ENCODE results near the gene ATRX.

Gene ATRX

DNA sequence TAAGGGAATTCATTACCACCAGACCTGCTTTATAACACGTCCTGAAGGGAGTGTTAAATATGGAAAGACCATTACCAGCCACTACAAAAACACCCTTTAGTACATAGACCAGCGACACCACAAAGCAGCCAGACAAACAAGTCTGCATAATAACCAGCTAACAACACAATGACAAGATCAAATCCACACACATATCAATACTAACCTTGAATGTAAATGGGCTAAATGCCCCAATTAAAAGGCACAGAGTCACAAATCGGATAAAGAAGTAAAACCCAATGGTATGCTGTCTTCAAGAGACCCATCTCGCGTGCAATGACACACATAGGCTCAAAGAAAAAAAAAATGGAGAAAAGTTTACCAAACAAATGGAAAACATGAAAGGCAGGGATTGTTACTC lies 302.0 kb downstream of the ATRX start:
- DNase-seq: no peak

DNA sequence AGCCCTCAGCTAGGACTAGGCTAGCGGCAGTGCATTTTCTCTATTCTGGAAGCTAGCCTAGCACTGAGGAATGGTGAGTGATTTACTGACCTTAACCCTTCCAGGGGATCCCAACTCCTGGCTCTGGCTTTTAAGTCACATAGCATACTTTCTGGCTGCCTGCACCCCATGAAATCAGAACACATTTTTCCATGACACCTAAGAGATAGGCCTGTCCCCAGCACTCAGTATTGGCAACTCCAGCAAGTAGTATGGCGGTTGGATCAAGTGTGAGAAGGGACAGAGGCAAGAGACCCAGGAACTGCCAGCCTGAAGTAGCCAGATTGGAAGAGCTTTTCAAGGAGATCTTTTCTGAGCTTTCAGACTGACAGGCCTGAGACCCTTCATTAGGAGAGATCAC lies 330.6 kb downstream of the ATRX start:
- no peak for DNase-seq
